IMR-90 (cell line): ENCODE data around the gene ALDOC. TPM values are rescaled to one million over a fixed set of nuclear protein-coding genes. Genes with fewer than 3 reads are reported as not detected.

Experiments
- ATAC-seq: fragments of 200-7000 bp; cut with Tn5 transposase; 2 replicates; pipeline ENCODE4 v1.9.1; 2020; ENCODE audit warnings: low read depth, mild to moderate bottlenecking, moderate library complexity
- BruUV-seq: library from RNA; stranded (reverse); fragments of 400-500 nt; replicated peaks from 2 replicates; lab custom pipeline; 2021; lab: Mats Ljungman, UMichigan
- CTCF ChIA-PET: fragments of 300-600 bp; formaldehyde crosslinking; extraction: SDS; loops from one replicate; lab custom pipeline; 2021; ENCODE audit warnings: antibody characterized with exemption; lab: Yijun Ruan, JAX
- POLR2A ChIA-PET: fragments of 300-600 bp; sonication (Branson Sonifier 250); formaldehyde crosslinking; loops from one replicate; lab custom pipeline; 2022; ENCODE audit warnings: antibody characterized with exemption; ENCODE audit not compliant: unreplicated experiment; lab: Charles Lee
- DNase-seq: peaks from one replicate; pipeline ENCODE4 v3.0.0; 2013
- H2AFZ ChIP-seq: replicated peaks from 2 replicates; pipeline ENCODE3; 2013; ENCODE audit warnings: low read length, mild to moderate bottlenecking; ENCODE audit not compliant: poor library complexity
- H2AK5ac ChIP-seq: 2 replicates; pipeline ENCODE4 v1.6.1; 2013; ENCODE audit warnings: low read depth, low read length, inconsistent platforms
- H2AK9ac ChIP-seq: replicated peaks from 2 replicates; pipeline ENCODE3; 2013; ENCODE audit warnings: mild to moderate bottlenecking, low read depth, low read length, moderate library complexity; ENCODE audit not compliant: poor library complexity
- H2BK120ac ChIP-seq: 2 replicates; pipeline ENCODE4 v1.6.1; 2013; ENCODE audit warnings: low read depth, low read length, inconsistent platforms
- H2BK15ac ChIP-seq: 3 replicates; pipeline ENCODE4 v1.6.1; 2013; ENCODE audit warnings: low read depth, low read length, inconsistent platforms
- H2BK20ac ChIP-seq: 2 replicates; pipeline ENCODE4 v1.6.1; 2013; ENCODE audit warnings: low read depth, mild to moderate bottlenecking, inconsistent platforms, low read length, moderate library complexity
- H2BK5ac ChIP-seq: 2 replicates; pipeline ENCODE4 v1.6.1; 2013; ENCODE audit warnings: mild to moderate bottlenecking, low read depth, low read length, inconsistent platforms; ENCODE audit not compliant: poor library complexity, severe bottlenecking
- H3K14ac ChIP-seq: replicated peaks from 2 replicates; pipeline ENCODE4 v1.6.1; 2013; ENCODE audit warnings: low read depth, low read length, inconsistent platforms
- H3K18ac ChIP-seq: 2 replicates; pipeline ENCODE4 v1.6.1; 2013; ENCODE audit warnings: low read depth, low read length, control low read depth
- H3K23ac ChIP-seq: 2 replicates; pipeline ENCODE4 v1.6.1; 2013; ENCODE audit warnings: low read depth, low read length, inconsistent platforms
- H3K27ac ChIP-seq: 2 replicates; pipeline ENCODE4 v1.5.1; 2013; ENCODE audit warnings: mild to moderate bottlenecking, control low read depth, low read length; ENCODE audit not compliant: insufficient read depth
- H3K27me3 ChIP-seq: 2 replicates; pipeline ENCODE4 v1.6.1; 2013; ENCODE audit warnings: low read length; ENCODE audit not compliant: control insufficient read depth, insufficient read depth
- H3K36me3 ChIP-seq: 2 replicates; pipeline ENCODE4 v1.6.1; 2013; ENCODE audit warnings: low read length, mixed read lengths; ENCODE audit not compliant: control insufficient read depth, insufficient read depth
- H3K4ac ChIP-seq: 2 replicates; pipeline ENCODE4 v1.6.1; 2013; ENCODE audit warnings: low read depth, low read length, inconsistent platforms
- H3K4me1 ChIP-seq: 2 replicates; pipeline ENCODE4 v1.6.1; 2013; ENCODE audit warnings: low read length, mixed read lengths; ENCODE audit not compliant: control insufficient read depth, insufficient read depth
- H3K4me2 ChIP-seq: 2 replicates; pipeline ENCODE4 v1.6.1; 2013; ENCODE audit warnings: low read depth, mild to moderate bottlenecking, control low read depth, low read length, moderate library complexity
- H3K4me3 ChIP-seq: 2 replicates; pipeline ENCODE4 v1.5.1; 2013; ENCODE audit warnings: low read depth, mild to moderate bottlenecking, control low read depth, low read length, moderate library complexity; ENCODE audit not compliant: insufficient read depth
- H3K56ac ChIP-seq: 2 replicates; pipeline ENCODE4 v1.6.1; 2013; ENCODE audit warnings: low read length, inconsistent platforms; ENCODE audit not compliant: insufficient read depth; ENCODE audit errors: extremely low read depth
- H3K79me1 ChIP-seq, 2 experiments: 2 replicates each; pipeline ENCODE4 v1.6.1; 2013; ENCODE audit warnings: low read length in 2 of 2, inconsistent platforms in 1 of 2, low read depth in 1 of 2
- H3K9ac ChIP-seq: 2 replicates; pipeline ENCODE4 v1.6.1; 2013; ENCODE audit warnings: low read depth, low read length, control low read depth
- H3K9me1 ChIP-seq: 2 replicates; pipeline ENCODE4 v1.6.1; 2013; ENCODE audit warnings: low read length, inconsistent platforms; ENCODE audit not compliant: insufficient read depth
- H3K9me3 ChIP-seq: 2 replicates; pipeline ENCODE4 v1.6.1; 2013; ENCODE audit warnings: low read length; ENCODE audit not compliant: control insufficient read depth, insufficient read depth
- H4K20me1 ChIP-seq: 2 replicates; pipeline ENCODE4 v1.6.1; 2013; ENCODE audit warnings: low read length, inconsistent platforms; ENCODE audit not compliant: insufficient read depth
- H4K5ac ChIP-seq: 2 replicates; pipeline ENCODE4 v1.6.1; 2013; ENCODE audit warnings: mild to moderate bottlenecking, low read depth, low read length, control low read depth
- H4K8ac ChIP-seq, 2 experiments: 2 replicates each; pipeline ENCODE4 v1.6.1; 2013; ENCODE audit warnings: low read depth in 2 of 2, low read length in 2 of 2, control low read depth in 1 of 2, inconsistent platforms in 1 of 2
- H4K91ac ChIP-seq: 2 replicates; pipeline ENCODE4 v1.6.1; 2013; ENCODE audit warnings: low read depth, low read length, inconsistent platforms; ENCODE audit not compliant: insufficient read depth
- CEBPB ChIP-seq: IDR thresholded peaks from 2 replicates; pipeline ENCODE4 v1.6.1; 2012; ENCODE audit warnings: low read depth, low read length, improper control_type of control experiment
- NFE2L2 ChIP-seq: fragments of 150-350 bp; IDR thresholded peaks from 2 replicates; pipeline ENCODE4 v1.6.1; 2016; ENCODE audit warnings: low read depth, mild to moderate bottlenecking, low read length
- POLR2A ChIP-seq: IDR thresholded peaks from 2 replicates; pipeline ENCODE4 v1.6.1; 2012; ENCODE audit warnings: mild to moderate bottlenecking, low read depth, low read length
- WGBS, 2 experiments: methylation state at CpG; one replicate each; pipeline versions ENCODE4 v1.1.5 to v1.1.7; 2013; ENCODE audit warnings: missing lambda C conversion rate in 2 of 2; ENCODE audit not compliant: insufficient read length in 1 of 2; ENCODE audit errors: extremely low coverage in 2 of 2; 5-methylcytosine and 5-hydroxymethylcytosine counted together
- dilution Hi-C: fragments of 300-500 bp; cut with HindIII; formaldehyde crosslinking; loops from one replicate; pipeline ENCODE4 v1.14.3; 2018; ENCODE audit warnings: low sequenced_read_pairs; ENCODE audit not compliant: unreplicated experiment
- in situ Hi-C: fragments of 300-500 bp; cut with MboI; formaldehyde crosslinking; loops from 3 replicates; pipeline ENCODE4 v1.14.3; 2019; ENCODE audit warnings: low sequenced_read_pairs, inconsistent platforms, mixed read lengths
- intact Hi-C: fragments of 100-400 bp; cut with micrococcal nuclease; formaldehyde crosslinking; loops from 2 replicates; pipeline ENCODE4 v1.10.0; 2022
- polyA plus RNA-seq, 3 experiments: library from polyadenylated mRNA; depleted of rRNA; stranded (reverse); fragments of >200 nt; gene quantifications; 2 replicates each; pipeline ENCODE4 v1.2.3, GENCODE V29; 2012; ENCODE audit warnings: low replicate concordance in 1 of 3
- total RNA-seq: library from RNA; depleted of rRNA; stranded (reverse); fragments of >200 nt; gene quantifications from 2 replicates; pipeline ENCODE4 v1.2.3, GENCODE V29; 2012

The ALDOC gene
- total and polyA plus RNA-seq, 2 of the 4 experiments (the other 2 are of a cell fraction), result 47.0 to 69.7 TPM

GRCh38 chr17:28554565-28554964 lies 22.1 kb downstream of the ALDOC start:
- TF ChIP-seq CEBPB (no peak), NFE2L2 (no peak), POLR2A (no peak)
- no peak overlapping the region for H3K18ac ChIP-seq
- no peak overlapping the region for H3K4me2 ChIP-seq
- in situ Hi-C loops, result no loop called here
- H4K20me1 ChIP-seq, result peaks cover 13% of the 10 kb centered on the region
- H3K9me1 ChIP-seq, result peaks cover 10% of the 10 kb centered on the region; the same call in 1 of the 2 replicates
- ChIA-PET CTCF (no interaction called here), POLR2A (no interaction called here)
- H3K9me3 ChIP-seq, result no peaks in the 10 kb centered on the region
- H2BK120ac ChIP-seq, result no peak overlapping the region
- no peak overlapping the region for H3K4me3 ChIP-seq
- H3K36me3 ChIP-seq, result peaks cover 34% of the 10 kb centered on the region
- no peak overlapping the region for H4K5ac ChIP-seq
- no peak overlapping the region for H3K14ac ChIP-seq
- no peak overlapping the region for H2BK20ac ChIP-seq
- 92% methylated on average over 2 of the region's 6 CpGs; no CpG with 5 or more reads in 1 of the 2 experiments for WGBS, 2 experiments
- no peak overlapping the region for H2BK15ac ChIP-seq
- no peaks in the 10 kb centered on the region for H3K27me3 ChIP-seq
- dilution Hi-C loops, result no loop called here
- no peak overlapping the region for H3K4ac ChIP-seq
- peaks cover 11 to 23% of the 10 kb centered on the region in 2 experiments for H3K79me1 ChIP-seq
- H3K4me1 ChIP-seq, result peaks cover 6% of the 10 kb centered on the region
- H2BK5ac ChIP-seq, result no peak overlapping the region
- no peak for ATAC-seq
- H3K23ac ChIP-seq, result no peak overlapping the region
- H4K8ac ChIP-seq, result no peak overlapping the region
- H3K9ac ChIP-seq, result no peak overlapping the region
- H3K27ac ChIP-seq, result no peak overlapping the region
- DNase-seq, result no peak
- intact Hi-C loops, result no loop called here
- H4K91ac ChIP-seq, result no peak overlapping the region
- no TSS peak for BruUV-seq
- no peak overlapping the region for H2AK9ac ChIP-seq
- H3K56ac ChIP-seq, result no peak overlapping the region
- no peak overlapping the region for H2AK5ac ChIP-seq
- H2AFZ ChIP-seq, result no peak overlapping the region
